Muscle layer of duodenum (tissue), 2 donors: ENCODE data around the gene TFEB.
A peak's percentile ranks its signal among the peaks of the same experiment; 100 is the strongest.

ENCODE experiments used
- H3K27ac ChIP-seq: one replicate; pipeline ENCODE4 v1.7.0; 2013; ENCODE audit warnings: mild to moderate bottlenecking, low read length
- H3K27me3 ChIP-seq: one replicate; pipeline ENCODE4 v1.7.0; 2013; ENCODE audit warnings: low read depth, mild to moderate bottlenecking, control low read depth, low read length
- H3K36me3 ChIP-seq, 2 donors: one replicate each; pipeline ENCODE4 v1.7.0; 2013; ENCODE audit warnings: low read length in 2 of 2, control low read depth in 1 of 2, mild to moderate bottlenecking in 1 of 2; ENCODE audit not compliant: insufficient read depth in 2 of 2, control insufficient read depth in 1 of 2
- H3K4me1 ChIP-seq, 2 donors: one replicate each; pipeline ENCODE4 v1.7.0; 2013; ENCODE audit warnings: low read length in 2 of 2, mild to moderate bottlenecking in 2 of 2, control low read depth in 1 of 2, moderate library complexity in 1 of 2; ENCODE audit not compliant: insufficient read depth in 2 of 2, control insufficient read depth in 1 of 2
- H3K4me3 ChIP-seq, 2 donors: one replicate each; pipeline ENCODE4 v1.7.0; 2013; ENCODE audit warnings: low read length in 2 of 2, low read depth in 1 of 2, mild to moderate bottlenecking in 1 of 2
- H3K9me3 ChIP-seq, 2 donors: one replicate each; pipeline ENCODE4 v1.7.0; 2013; ENCODE audit warnings: low read length in 2 of 2, control low read depth in 1 of 2, mild to moderate bottlenecking in 1 of 2; ENCODE audit not compliant: control insufficient read depth in 1 of 2
- donor health status: healthy.

The TFEB gene

GRCh38 chr6:41716516-41717391, 18.7 kb downstream of the TFEB start:
- no peaks in the 10 kb centered on the region for H3K27me3 ChIP-seq

GRCh38 chr6:41715795-41716515, 19.5 kb downstream of the TFEB start:
- H3K4me1 ChIP-seq, result peaks cover 16 to 66% of the 10 kb centered on the region in 2 donors

More at GRCh38 chr6:41716516-41717391, 18.7 kb downstream of the TFEB start:
- H3K27ac ChIP-seq, result no peak overlapping the region
- no peaks in the 10 kb centered on the region for H3K36me3 ChIP-seq
- no peaks in the 10 kb centered on the region for H3K9me3 ChIP-seq
- peaks cover 16 to 60% of the 10 kb centered on the region in 2 donors for H3K4me1 ChIP-seq
- H3K4me3 ChIP-seq, result no peak overlapping the region

GRCh38 chr6:41714556-41715273, 20.7 kb downstream of the TFEB start:
- Histone ChIP-seq H3K27me3 (no peaks in the 10 kb centered on the region), H3K36me3 (no peaks in the 10 kb centered on the region), H3K4me1 (peaks cover 16 to 68% of the 10 kb centered on the region in 2 donors), H3K4me3 (no peak overlapping the region), H3K27ac (no peak overlapping the region), H3K9me3 (no peaks in the 10 kb centered on the region)

More at GRCh38 chr6:41715795-41716515, 19.5 kb downstream of the TFEB start:
- Histone ChIP-seq H3K27ac (no peak overlapping the region), H3K27me3 (no peaks in the 10 kb centered on the region), H3K36me3 (no peaks in the 10 kb centered on the region), H3K9me3 (no peaks in the 10 kb centered on the region), H3K4me3 (no peak overlapping the region)

- Histone ChIP-seq H3K27ac (no peak overlapping the region), H3K36me3 (no peaks in the 10 kb centered on the region), H3K9me3 (no peaks in the 10 kb centered on the region), H3K27me3 (no peaks in the 10 kb centered on the region), H3K4me3 (no peak overlapping the region), H3K4me1 (peaks cover 16 to 68% of the 10 kb centered on the region in 2 donors)
Measured at GRCh38 chr6:41713650-41714291, 21.6 kb downstream of the TFEB start.

GRCh38 chr6:41713159-41713649, 22.2 kb downstream of the TFEB start:
- no peak overlapping the region for H3K27ac ChIP-seq
- no peaks in the 10 kb centered on the region for H3K9me3 ChIP-seq
- H3K4me3 ChIP-seq, result peak overlapping the region in 1 of 2 donors; percentile 19
- H3K4me1 ChIP-seq, result peaks cover 16 to 68% of the 10 kb centered on the region in 2 donors
- no peaks in the 10 kb centered on the region for H3K27me3 ChIP-seq
- no peaks in the 10 kb centered on the region for H3K36me3 ChIP-seq

- peaks cover 16 to 65% of the 10 kb centered on the region in 2 donors for H3K4me1 ChIP-seq
- no peaks in the 10 kb centered on the region for H3K9me3 ChIP-seq
- no peaks in the 10 kb centered on the region for H3K27me3 ChIP-seq
- H3K27ac ChIP-seq, result no peak overlapping the region
- no peaks in the 10 kb centered on the region for H3K36me3 ChIP-seq
- H3K4me3 ChIP-seq, result peak overlapping the region in 1 of 2 donors; percentile 19
Measured at GRCh38 chr6:41712651-41713103, 22.7 kb downstream of the TFEB start.

GRCh38 chr6:41711323-41712038, 23.9 kb downstream of the TFEB start:
- Histone ChIP-seq H3K4me3 (no peak overlapping the region), H3K4me1 (peaks cover 20 to 64% of the 10 kb centered on the region in 2 donors), H3K9me3 (no peaks in the 10 kb centered on the region), H3K36me3 (no peaks in the 10 kb centered on the region), H3K27me3 (no peaks in the 10 kb centered on the region), H3K27ac (no peak overlapping the region)

- H3K27me3 ChIP-seq, result no peaks in the 10 kb centered on the region
- no peak overlapping the region for H3K4me3 ChIP-seq
- no peaks in the 10 kb centered on the region for H3K36me3 ChIP-seq
- H3K27ac ChIP-seq, result no peak overlapping the region
- H3K9me3 ChIP-seq, result no peaks in the 10 kb centered on the region
- peaks cover 27 to 63% of the 10 kb centered on the region in 2 donors for H3K4me1 ChIP-seq
Measured at GRCh38 chr6:41709375-41709774, 26.0 kb downstream of the TFEB start.

GRCh38 chr6:41708856-41709255, 26.6 kb downstream of the TFEB start:
- H3K4me1 ChIP-seq, result peaks cover 26 to 59% of the 10 kb centered on the region in 2 donors
- no peaks in the 10 kb centered on the region for H3K9me3 ChIP-seq
- no peak overlapping the region for H3K27ac ChIP-seq

GRCh38 chr6:41707565-41708200, 27.7 kb downstream of the TFEB start:
- Histone ChIP-seq H3K4me3 (no peak overlapping the region), H3K4me1 (peaks cover 15 to 54% of the 10 kb centered on the region in 2 donors), H3K27me3 (no peaks in the 10 kb centered on the region), H3K27ac (no peak overlapping the region), H3K9me3 (no peaks in the 10 kb centered on the region), H3K36me3 (peaks cover 0 to 4% of the 10 kb centered on the region in 2 donors)

More at GRCh38 chr6:41708856-41709255, 26.6 kb downstream of the TFEB start:
- Histone ChIP-seq H3K36me3 (no peaks in the 10 kb centered on the region), H3K27me3 (no peaks in the 10 kb centered on the region), H3K4me3 (no peak overlapping the region)
